H1 (cell line): ENCODE data around the gene NXPH3. TPM values are rescaled to one million over a fixed set of nuclear protein-coding genes. Genes with fewer than 3 reads are reported as not detected.

Source experiments
- EZH2 ChIP-seq: fragments of 200-600 bp; sonication (generic); IDR thresholded peaks from 2 replicates; pipeline ENCODE4 v1.7.1; 2012; ENCODE audit warnings: low read depth, mild to moderate bottlenecking, moderate library complexity, low read length, inconsistent platforms; ENCODE audit not compliant: severe bottlenecking
- SIN3A ChIP-seq, 2 experiments: IDR thresholded peaks in 1 of 2; conservative IDR thresholded peaks in 1 of 2; 2 replicates each; pipeline ENCODE4 v1.6.1; 2011 to 2012; ENCODE audit warnings: low read length in 2 of 2, improper control_type of control experiment in 1 of 2, low read depth in 1 of 2, mild to moderate bottlenecking in 1 of 2
- polyA plus RNA-seq, 7 experiments: library from polyadenylated mRNA; depleted of rRNA in 3 of 7; stranded (reverse) in 5 of 7; unstranded in 2 of 7; fragments of >200 nt in 5 of 7; fragments of 200-250 nt in 2 of 7; gene quantifications; 1 replicate in 5 of 7; 2 replicates in 1 of 7; 4 replicates in 1 of 7; pipeline versions ENCODE4 v1.2.1 to v1.2.3, GENCODE V29; 2011 to 2013; ENCODE audit warnings: missing spikeins in 2 of 7, mixed read lengths in 2 of 7
- total RNA-seq: library from RNA; stranded (reverse); fragmentation: NEBNext Ultra II Directional; extraction: Animal tissue kit (Norgen Biotek cat#: 25700); gene quantifications from 2 replicates; pipeline ENCODE4 v1.2.1, GENCODE V29; 2021

NXPH3 gene
- total and polyA plus RNA-seq, 2 of the 8 experiments (the other 6 are each of a cell fraction or from before 2014, with no cell fraction given), result 2.5 to 3.7 TPM

- TF ChIP-seq SIN3A (conservative IDR thresholded peaks at IDR 0.05 in 1 of 2, IDR thresholded peaks at IDR 0.05 in 1 of 2; ENCODE audit: low read depth in 1 of 2, low read length in 2 of 2) (no peak), EZH2 (no peak)
- TF ChIP-seq, all 59 proteins: peak for 0
Measured at GRCh38 chr17:49578952-49579500, 3.4 kb downstream of the NXPH3 start (continued).
